Parathyroid adenoma (tissue), 2 donors: ENCODE results near the gene PEMT.

Experiments
- H2AFZ ChIP-seq: fragments of 300-600 bp; sonication (generic); one replicate; pipeline ENCODE4 v1.7.0; 2017; ENCODE audit warnings: antibody characterized with exemption, mild to moderate bottlenecking
- H3K27ac ChIP-seq: fragments of 300-600 bp; sonication (generic); one replicate; pipeline ENCODE4 v1.7.0; 2017
- H3K27me3 ChIP-seq: fragments of 300-600 bp; sonication (generic); one replicate; pipeline ENCODE4 v1.7.0; 2017; ENCODE audit warnings: low read length; ENCODE audit not compliant: control insufficient read depth, insufficient read depth
- H3K36me3 ChIP-seq: fragments of 300-600 bp; sonication (generic); one replicate; pipeline ENCODE4 v1.7.0; 2017; ENCODE audit warnings: low read length; ENCODE audit not compliant: control insufficient read depth, insufficient read depth
- H3K4me1 ChIP-seq: fragments of 300-600 bp; sonication (generic); one replicate; pipeline ENCODE4 v1.7.0; 2017; ENCODE audit warnings: control low read depth
- H3K4me2 ChIP-seq: fragments of 300-600 bp; sonication (generic); one replicate; pipeline ENCODE4 v1.7.0; 2017; ENCODE audit warnings: low read length
- H3K4me3 ChIP-seq: fragments of 300-600 bp; sonication (generic); one replicate; pipeline ENCODE4 v1.7.0; 2017; ENCODE audit warnings: low read depth, low read length
- H3K79me2 ChIP-seq: fragments of 300-600 bp; sonication (generic); one replicate; pipeline ENCODE4 v1.7.0; 2017; ENCODE audit warnings: control low read depth
- H3K9ac ChIP-seq: fragments of 300-600 bp; sonication (generic); one replicate; pipeline ENCODE4 v1.7.0; 2017; ENCODE audit warnings: mild to moderate bottlenecking
- H3K9me3 ChIP-seq: fragments of 300-600 bp; sonication (generic); one replicate; pipeline ENCODE4 v1.7.0; 2017; ENCODE audit warnings: low read length; ENCODE audit not compliant: control insufficient read depth
- TF ChIP-seq, protein P1 (sequence below): fragments of 300-600 bp; sonication (generic); IDR thresholded peaks from one replicate; pipeline ENCODE4 v1.7.0; 2017; ENCODE audit warnings: antibody characterized with exemption, mild to moderate bottlenecking
- donor health status: primary hyperparathyroidism.

The PEMT gene

GRCh38 chr17:17516941-17517720 is 74.4 kb downstream of the PEMT start:
- Histone ChIP-seq H3K79me2 (no peaks in the 10 kb centered on the region), H3K4me3 (no peak overlapping the region), H3K9ac (no peak overlapping the region), H3K9me3 (no peaks in the 10 kb centered on the region), H3K4me1 (no peaks in the 10 kb centered on the region), H3K27me3 (no peaks in the 10 kb centered on the region), H3K36me3 (no peaks in the 10 kb centered on the region), H3K27ac (no peak overlapping the region), H3K4me2 (no peak overlapping the region), H2AFZ (no peak overlapping the region)
- TF ChIP-seq, protein P1, sequence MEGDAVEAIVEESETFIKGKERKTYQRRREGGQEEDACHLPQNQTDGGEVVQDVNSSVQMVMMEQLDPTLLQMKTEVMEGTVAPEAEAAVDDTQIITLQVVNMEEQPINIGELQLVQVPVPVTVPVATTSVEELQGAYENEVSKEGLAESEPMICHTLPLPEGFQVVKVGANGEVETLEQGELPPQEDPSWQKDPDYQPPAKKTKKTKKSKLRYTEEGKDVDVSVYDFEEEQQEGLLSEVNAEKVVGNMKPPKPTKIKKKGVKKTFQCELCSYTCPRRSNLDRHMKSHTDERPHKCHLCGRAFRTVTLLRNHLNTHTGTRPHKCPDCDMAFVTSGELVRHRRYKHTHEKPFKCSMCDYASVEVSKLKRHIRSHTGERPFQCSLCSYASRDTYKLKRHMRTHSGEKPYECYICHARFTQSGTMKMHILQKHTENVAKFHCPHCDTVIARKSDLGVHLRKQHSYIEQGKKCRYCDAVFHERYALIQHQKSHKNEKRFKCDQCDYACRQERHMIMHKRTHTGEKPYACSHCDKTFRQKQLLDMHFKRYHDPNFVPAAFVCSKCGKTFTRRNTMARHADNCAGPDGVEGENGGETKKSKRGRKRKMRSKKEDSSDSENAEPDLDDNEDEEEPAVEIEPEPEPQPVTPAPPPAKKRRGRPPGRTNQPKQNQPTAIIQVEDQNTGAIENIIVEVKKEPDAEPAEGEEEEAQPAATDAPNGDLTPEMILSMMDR: no peak

GRCh38 chr17:17515934-17516930 is 75.3 kb downstream of the PEMT start:
- Histone ChIP-seq H2AFZ (no peak overlapping the region), H3K4me2 (no peak overlapping the region), H3K4me3 (no peak overlapping the region), H3K4me1 (no peaks in the 10 kb centered on the region), H3K9me3 (no peaks in the 10 kb centered on the region), H3K27ac (no peak overlapping the region), H3K9ac (no peak overlapping the region), H3K79me2 (no peaks in the 10 kb centered on the region), H3K36me3 (no peaks in the 10 kb centered on the region), H3K27me3 (no peaks in the 10 kb centered on the region)
- TF ChIP-seq, protein P1: no peak

- no peaks in the 10 kb centered on the region for H3K9me3 ChIP-seq
- no peak overlapping the region for H3K27ac ChIP-seq
- H3K27me3 ChIP-seq: no peaks in the 10 kb centered on the region
- H3K9ac ChIP-seq: no peak overlapping the region
- no peak overlapping the region for H2AFZ ChIP-seq
- H3K36me3 ChIP-seq: no peaks in the 10 kb centered on the region
- H3K4me3 ChIP-seq: no peak overlapping the region
- H3K79me2 ChIP-seq: no peaks in the 10 kb centered on the region
- H3K4me1 ChIP-seq: no peaks in the 10 kb centered on the region
- TF ChIP-seq, protein P1: no peak
- H3K4me2 ChIP-seq: no peak overlapping the region
These were observed 76.2 kb downstream of the PEMT start for GRCh38 chr17:17514993-17515933.

DNA sequence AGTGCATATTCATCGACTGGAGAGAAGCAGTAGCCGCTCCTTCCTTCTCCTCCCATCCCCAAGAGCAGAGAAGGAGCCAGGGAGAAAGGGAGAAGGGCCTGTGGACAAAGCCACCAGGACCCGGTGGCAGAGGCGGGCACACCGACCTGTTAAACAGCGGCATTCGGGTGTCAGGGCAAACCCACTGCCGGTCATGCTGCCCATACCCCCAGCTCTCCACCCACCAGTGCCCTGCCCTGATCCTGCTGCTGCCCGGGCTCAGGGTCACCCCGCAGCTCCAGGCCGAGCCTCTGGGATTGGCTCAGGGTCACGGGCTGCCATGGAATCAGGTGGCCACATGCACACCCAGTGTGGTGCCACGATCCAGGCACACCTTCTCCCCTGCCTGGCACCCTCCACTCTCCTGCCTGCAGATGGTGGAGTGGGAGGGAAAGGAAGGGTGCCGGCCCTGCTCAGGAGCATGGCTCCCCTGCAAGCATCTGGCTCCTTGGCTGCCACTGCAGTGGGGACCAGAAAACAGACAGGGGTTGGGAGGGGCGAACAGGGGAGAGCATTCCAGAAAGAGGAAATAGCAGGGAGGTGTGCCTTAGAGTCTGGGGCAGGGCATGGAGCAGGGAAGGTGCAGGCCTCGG is 77.0 kb downstream of the PEMT start:
- no peak overlapping the region for H3K27ac ChIP-seq
- no peaks in the 10 kb centered on the region for H3K27me3 ChIP-seq
- H3K36me3 ChIP-seq: no peaks in the 10 kb centered on the region
- no peaks in the 10 kb centered on the region for H3K79me2 ChIP-seq
- no peak overlapping the region for H3K9ac ChIP-seq
- H3K4me3 ChIP-seq: no peak overlapping the region
- H3K4me2 ChIP-seq: no peak overlapping the region
- no peak overlapping the region for H2AFZ ChIP-seq
- no peaks in the 10 kb centered on the region for H3K9me3 ChIP-seq
- TF ChIP-seq, protein P1: no peak
- no peaks in the 10 kb centered on the region for H3K4me1 ChIP-seq
